GM12864 (cell line): ENCODE results near the gene MAN1C1.

ENCODE experiments used
- DNase-seq: peaks from one replicate; pipeline ENCODE4 v3.0.0-alpha.2; 2011; ENCODE audit warnings: low read depth
- H3K4me3 ChIP-seq: 2 replicates; pipeline ENCODE4 v1.5.1; 2011; ENCODE audit warnings: mild to moderate bottlenecking, low read depth, low read length, control low read depth
- CTCF ChIP-seq: IDR thresholded peaks from 2 replicates; pipeline ENCODE4 v1.5.1; 2011; ENCODE audit warnings: low read depth, mild to moderate bottlenecking, moderate library complexity, low read length, control low read depth, inconsistent platforms; ENCODE audit errors: missing control alignments

Gene MAN1C1

GRCh38 chr1:25616095-25616986 is at the start of gene MAN1C1:
MAN1C1 (plus strand) TSS chr1:25616791; CDS start chr1:25617798, 1,007 bp downstream.
- DNase-seq: no peak
- TF ChIP-seq CTCF: peak; percentile 32
- H3K4me3 ChIP-seq: peak within 1 kb of the TSS; percentile 65

- DNase-seq: no peak
- no peak for TF ChIP-seq CTCF
- H3K4me3 ChIP-seq: no peak overlapping the region
Measured at GRCh38 chr1:25567710-25568089, 48.9 kb upstream of the MAN1C1 start.

- no peak for DNase-seq
- no peak overlapping the region for H3K4me3 ChIP-seq
- no peak for TF ChIP-seq CTCF
Measured at GRCh38 chr1:25568090-25568833, 48.3 kb upstream of the MAN1C1 start.

- TF ChIP-seq CTCF: no peak
- no peak overlapping the region for H3K4me3 ChIP-seq
- no peak for DNase-seq
Measured at GRCh38 chr1:25568834-25569596, 47.6 kb upstream of the MAN1C1 start.

- no peak overlapping the region for H3K4me3 ChIP-seq
- TF ChIP-seq CTCF: no peak
- DNase-seq: no peak
Measured at GRCh38 chr1:25569597-25570396, 46.8 kb upstream of the MAN1C1 start.
